IMR-90 (cell line): Measurements from ENCODE around the gene PIP5K1C. TPM values are rescaled to one million over a fixed set of nuclear protein-coding genes. Genes with fewer than 3 reads are reported as not detected.
A peak's percentile ranks its signal among the peaks of the same experiment; 100 is the strongest.

Source experiments
- ATAC-seq: fragments of 200-7000 bp; cut with Tn5 transposase; 2 replicates; pipeline ENCODE4 v1.9.1; 2020; ENCODE audit warnings: low read depth, mild to moderate bottlenecking, moderate library complexity
- BruUV-seq: library from RNA; stranded (reverse); fragments of 400-500 nt; replicated peaks from 2 replicates; lab custom pipeline; 2021; lab: Mats Ljungman, UMichigan
- CTCF ChIA-PET: fragments of 300-600 bp; formaldehyde crosslinking; extraction: SDS; loops from one replicate; lab custom pipeline; 2021; ENCODE audit warnings: antibody characterized with exemption; lab: Yijun Ruan, JAX
- POLR2A ChIA-PET: fragments of 300-600 bp; sonication (Branson Sonifier 250); formaldehyde crosslinking; loops from one replicate; lab custom pipeline; 2022; ENCODE audit warnings: antibody characterized with exemption; ENCODE audit not compliant: unreplicated experiment; lab: Charles Lee
- DNase-seq: peaks from one replicate; pipeline ENCODE4 v3.0.0; 2013
- H2AFZ ChIP-seq: replicated peaks from 2 replicates; pipeline ENCODE3; 2013; ENCODE audit warnings: low read length, mild to moderate bottlenecking; ENCODE audit not compliant: poor library complexity
- H2AK5ac ChIP-seq: 2 replicates; pipeline ENCODE4 v1.6.1; 2013; ENCODE audit warnings: low read depth, low read length, inconsistent platforms
- H2AK9ac ChIP-seq: replicated peaks from 2 replicates; pipeline ENCODE3; 2013; ENCODE audit warnings: mild to moderate bottlenecking, low read depth, low read length, moderate library complexity; ENCODE audit not compliant: poor library complexity
- H2BK120ac ChIP-seq: 2 replicates; pipeline ENCODE4 v1.6.1; 2013; ENCODE audit warnings: low read depth, low read length, inconsistent platforms
- H2BK15ac ChIP-seq: 3 replicates; pipeline ENCODE4 v1.6.1; 2013; ENCODE audit warnings: low read depth, low read length, inconsistent platforms
- H2BK20ac ChIP-seq: 2 replicates; pipeline ENCODE4 v1.6.1; 2013; ENCODE audit warnings: low read depth, mild to moderate bottlenecking, inconsistent platforms, low read length, moderate library complexity
- H2BK5ac ChIP-seq: 2 replicates; pipeline ENCODE4 v1.6.1; 2013; ENCODE audit warnings: mild to moderate bottlenecking, low read depth, low read length, inconsistent platforms; ENCODE audit not compliant: poor library complexity, severe bottlenecking
- H3K14ac ChIP-seq: replicated peaks from 2 replicates; pipeline ENCODE4 v1.6.1; 2013; ENCODE audit warnings: low read depth, low read length, inconsistent platforms
- H3K18ac ChIP-seq: 2 replicates; pipeline ENCODE4 v1.6.1; 2013; ENCODE audit warnings: low read depth, low read length, control low read depth
- H3K23ac ChIP-seq: 2 replicates; pipeline ENCODE4 v1.6.1; 2013; ENCODE audit warnings: low read depth, low read length, inconsistent platforms
- H3K27ac ChIP-seq: 2 replicates; pipeline ENCODE4 v1.5.1; 2013; ENCODE audit warnings: mild to moderate bottlenecking, control low read depth, low read length; ENCODE audit not compliant: insufficient read depth
- H3K27me3 ChIP-seq: 2 replicates; pipeline ENCODE4 v1.6.1; 2013; ENCODE audit warnings: low read length; ENCODE audit not compliant: control insufficient read depth, insufficient read depth
- H3K36me3 ChIP-seq: 2 replicates; pipeline ENCODE4 v1.6.1; 2013; ENCODE audit warnings: low read length, mixed read lengths; ENCODE audit not compliant: control insufficient read depth, insufficient read depth
- H3K4ac ChIP-seq: 2 replicates; pipeline ENCODE4 v1.6.1; 2013; ENCODE audit warnings: low read depth, low read length, inconsistent platforms
- H3K4me1 ChIP-seq: 2 replicates; pipeline ENCODE4 v1.6.1; 2013; ENCODE audit warnings: low read length, mixed read lengths; ENCODE audit not compliant: control insufficient read depth, insufficient read depth
- H3K4me2 ChIP-seq: 2 replicates; pipeline ENCODE4 v1.6.1; 2013; ENCODE audit warnings: low read depth, mild to moderate bottlenecking, control low read depth, low read length, moderate library complexity
- H3K4me3 ChIP-seq: 2 replicates; pipeline ENCODE4 v1.5.1; 2013; ENCODE audit warnings: low read depth, mild to moderate bottlenecking, control low read depth, low read length, moderate library complexity; ENCODE audit not compliant: insufficient read depth
- H3K56ac ChIP-seq: 2 replicates; pipeline ENCODE4 v1.6.1; 2013; ENCODE audit warnings: low read length, inconsistent platforms; ENCODE audit not compliant: insufficient read depth; ENCODE audit errors: extremely low read depth
- H3K79me1 ChIP-seq, 2 experiments: 2 replicates each; pipeline ENCODE4 v1.6.1; 2013; ENCODE audit warnings: low read length in 2 of 2, inconsistent platforms in 1 of 2, low read depth in 1 of 2
- H3K9ac ChIP-seq: 2 replicates; pipeline ENCODE4 v1.6.1; 2013; ENCODE audit warnings: low read depth, low read length, control low read depth
- H3K9me1 ChIP-seq: 2 replicates; pipeline ENCODE4 v1.6.1; 2013; ENCODE audit warnings: low read length, inconsistent platforms; ENCODE audit not compliant: insufficient read depth
- H3K9me3 ChIP-seq: 2 replicates; pipeline ENCODE4 v1.6.1; 2013; ENCODE audit warnings: low read length; ENCODE audit not compliant: control insufficient read depth, insufficient read depth
- H4K20me1 ChIP-seq: 2 replicates; pipeline ENCODE4 v1.6.1; 2013; ENCODE audit warnings: low read length, inconsistent platforms; ENCODE audit not compliant: insufficient read depth
- H4K5ac ChIP-seq: 2 replicates; pipeline ENCODE4 v1.6.1; 2013; ENCODE audit warnings: mild to moderate bottlenecking, low read depth, low read length, control low read depth
- H4K8ac ChIP-seq, 2 experiments: 2 replicates each; pipeline ENCODE4 v1.6.1; 2013; ENCODE audit warnings: low read depth in 2 of 2, low read length in 2 of 2, control low read depth in 1 of 2, inconsistent platforms in 1 of 2
- H4K91ac ChIP-seq: 2 replicates; pipeline ENCODE4 v1.6.1; 2013; ENCODE audit warnings: low read depth, low read length, inconsistent platforms; ENCODE audit not compliant: insufficient read depth
- BHLHE40 ChIP-seq: fragments of 150-350 bp; IDR thresholded peaks from 2 replicates; pipeline ENCODE4 v1.6.1; 2016; ENCODE audit warnings: mild to moderate bottlenecking, low read depth, low read length
- CHD1 ChIP-seq: IDR thresholded peaks from 2 replicates; pipeline ENCODE4 v1.6.1; 2012; ENCODE audit warnings: low read depth, low read length, improper control_type of control experiment
- CTCF ChIP-seq: conservative IDR thresholded peaks from 2 replicates; pipeline ENCODE4 v1.5.1; 2012; ENCODE audit warnings: mild to moderate bottlenecking, low read depth, low read length, improper control_type of control experiment
- ELK1 ChIP-seq: fragments of 150-350 bp; IDR thresholded peaks from 2 replicates; pipeline ENCODE4 v1.6.1; 2016; ENCODE audit warnings: low read depth, mild to moderate bottlenecking, low read length, moderate library complexity, borderline replicate concordance
- FOS ChIP-seq: fragments of 150-350 bp; IDR thresholded peaks from 2 replicates; pipeline ENCODE4 v1.6.1; 2016; ENCODE audit warnings: low read depth, low read length
- MAFK ChIP-seq: IDR thresholded peaks from 2 replicates; pipeline ENCODE4 v1.6.1; 2012; ENCODE audit warnings: low read depth, low read length, improper control_type of control experiment
- MAZ ChIP-seq: IDR thresholded peaks from 2 replicates; pipeline ENCODE4 v1.6.1; 2012; ENCODE audit warnings: low read depth, mild to moderate bottlenecking, low read length, improper control_type of control experiment, moderate library complexity, borderline replicate concordance
- MXI1 ChIP-seq: IDR thresholded peaks from 2 replicates; pipeline ENCODE4 v1.6.1; 2012; ENCODE audit warnings: low read depth, mild to moderate bottlenecking, low read length, moderate library complexity, borderline replicate concordance
- NFE2L2 ChIP-seq: fragments of 150-350 bp; IDR thresholded peaks from 2 replicates; pipeline ENCODE4 v1.6.1; 2016; ENCODE audit warnings: low read depth, mild to moderate bottlenecking, low read length
- POLR2A ChIP-seq: IDR thresholded peaks from 2 replicates; pipeline ENCODE4 v1.6.1; 2012; ENCODE audit warnings: mild to moderate bottlenecking, low read depth, low read length
- RAD21 ChIP-seq: IDR thresholded peaks from 2 replicates; pipeline ENCODE4 v1.6.1; 2012; ENCODE audit warnings: low read length, improper control_type of control experiment
- RCOR1 ChIP-seq: IDR thresholded peaks from 2 replicates; pipeline ENCODE4 v1.6.1; 2012; ENCODE audit warnings: mild to moderate bottlenecking, low read length, improper control_type of control experiment; ENCODE audit not compliant: insufficient replicate concordance
- RFX5 ChIP-seq: IDR thresholded peaks from 2 replicates; pipeline ENCODE4 v1.8.0; 2012; ENCODE audit warnings: low read depth, mild to moderate bottlenecking, low read length, moderate library complexity
- SMC3 ChIP-seq: fragments of 150-350 bp; IDR thresholded peaks from 2 replicates; pipeline ENCODE4 v1.6.1; 2016; ENCODE audit warnings: low read depth, mild to moderate bottlenecking, antibody characterized with exemption, low read length, moderate library complexity
- USF2 ChIP-seq: fragments of 150-350 bp; IDR thresholded peaks from 2 replicates; pipeline ENCODE4 v1.6.1; 2017; ENCODE audit warnings: mild to moderate bottlenecking, antibody characterized with exemption, low read length, low read depth
- WGBS, 2 experiments: methylation state at CpG; one replicate each; pipeline versions ENCODE4 v1.1.5 to v1.1.7; 2013; ENCODE audit warnings: missing lambda C conversion rate in 2 of 2; ENCODE audit not compliant: insufficient read length in 1 of 2; ENCODE audit errors: extremely low coverage in 2 of 2; 5-methylcytosine and 5-hydroxymethylcytosine counted together
- dilution Hi-C: fragments of 300-500 bp; cut with HindIII; formaldehyde crosslinking; loops from one replicate; pipeline ENCODE4 v1.14.3; 2018; ENCODE audit warnings: low sequenced_read_pairs; ENCODE audit not compliant: unreplicated experiment
- in situ Hi-C: fragments of 300-500 bp; cut with MboI; formaldehyde crosslinking; loops from 3 replicates; pipeline ENCODE4 v1.14.3; 2019; ENCODE audit warnings: low sequenced_read_pairs, inconsistent platforms, mixed read lengths
- intact Hi-C: fragments of 100-400 bp; cut with micrococcal nuclease; formaldehyde crosslinking; loops from 2 replicates; pipeline ENCODE4 v1.10.0; 2022
- polyA plus RNA-seq, 3 experiments: library from polyadenylated mRNA; depleted of rRNA; stranded (reverse); fragments of >200 nt; gene quantifications; 2 replicates each; pipeline ENCODE4 v1.2.3, GENCODE V29; 2012; ENCODE audit warnings: low replicate concordance in 1 of 3
- total RNA-seq: library from RNA; depleted of rRNA; stranded (reverse); fragments of >200 nt; gene quantifications from 2 replicates; pipeline ENCODE4 v1.2.3, GENCODE V29; 2012

The PIP5K1C gene
- total and polyA plus RNA-seq, 2 of the 4 experiments (the other 2 are of a cell fraction), result 13.6 to 23.3 TPM

GRCh38 chr19:3605361-3605760 lies 94.9 kb downstream of the PIP5K1C start:
- Histone ChIP-seq H3K56ac (no peak overlapping the region), H3K27ac (no peak overlapping the region), H4K20me1 (no peaks in the 10 kb centered on the region), H3K4me2 (no peak overlapping the region), H2BK15ac (peak overlapping the region; percentile 7; the same call in 1 of the 3 replicates), H4K91ac (no peak overlapping the region), H3K14ac (peak overlapping the region; percentile 42), H4K5ac (no peak overlapping the region), H2BK5ac (no peak overlapping the region), H3K18ac (no peak overlapping the region), H3K4me3 (no peak overlapping the region), H3K27me3 (no peaks in the 10 kb centered on the region), H3K4me1 (peaks cover 11% of the 10 kb centered on the region), H2AK9ac (peak overlapping the region; percentile 93), H3K9ac (no peak overlapping the region), H2AFZ (peak overlapping the region; percentile 9), H3K9me3 (no peaks in the 10 kb centered on the region), H4K8ac (no peak overlapping the region), H3K23ac (peak overlapping the region; percentile 11; the same call in 1 of the 2 replicates), H3K79me1 (peaks cover 7 to 17% of the 10 kb centered on the region in 2 experiments), H3K36me3 (peaks cover 2% of the 10 kb centered on the region; the same call in 1 of the 2 replicates), H3K9me1 (0 out of 2 replicates have a peak, but pooled peaks cover 6% of the 10 kb centered on the region), H3K4ac (no peak overlapping the region), H2AK5ac (peak overlapping the region; percentile 42; the same call in 1 of the 2 replicates), H2BK120ac (no peak overlapping the region), H2BK20ac (no peak overlapping the region)
- ATAC-seq (no peak), DNase-seq (no peak)
- CTCF ChIA-PET, result no interaction called here
- 100% methylated on average over 1 of the region's 3 CpGs; no CpG with 5 or more reads in 1 of the 2 experiments for WGBS, 2 experiments
- no peak for TF ChIP-seq RCOR1
- TF ChIP-seq POLR2A, result no peak
- no peak for TF ChIP-seq MXI1
- no peak for TF ChIP-seq FOS
- TF ChIP-seq RFX5, result no peak
- TF ChIP-seq CHD1, result no peak
- TF ChIP-seq MAFK, result no peak
- TF ChIP-seq MAZ, result no peak
- no peak for TF ChIP-seq ELK1
- TF ChIP-seq USF2, result no peak
- TF ChIP-seq RAD21, result no peak
- TF ChIP-seq NFE2L2, result no peak
- no peak for TF ChIP-seq SMC3
- no peak for TF ChIP-seq BHLHE40
- TF ChIP-seq CTCF, result no peak
- dilution Hi-C loops, result no loop called here
- intact Hi-C loops, result no loop called here
- in situ Hi-C loops, result loop anchor here (25.0 kb wide), 1 partner anchor 293 kb away; no protein-coding TSS in a partner anchor
- POLR2A ChIA-PET, result no interaction called here
- BruUV-seq, result no TSS peak
